ENCODE measurements around the gene EIPR1. TPM values are rescaled to one million over a fixed set of nuclear protein-coding genes. Genes with fewer than 3 reads are reported as not detected.

EIPR1 gene
- total RNA-seq (2014; rRNA removed; shearing (Covaris generic)), result 40.0 and 63.6 TPM in 2 replicates

DNA sequence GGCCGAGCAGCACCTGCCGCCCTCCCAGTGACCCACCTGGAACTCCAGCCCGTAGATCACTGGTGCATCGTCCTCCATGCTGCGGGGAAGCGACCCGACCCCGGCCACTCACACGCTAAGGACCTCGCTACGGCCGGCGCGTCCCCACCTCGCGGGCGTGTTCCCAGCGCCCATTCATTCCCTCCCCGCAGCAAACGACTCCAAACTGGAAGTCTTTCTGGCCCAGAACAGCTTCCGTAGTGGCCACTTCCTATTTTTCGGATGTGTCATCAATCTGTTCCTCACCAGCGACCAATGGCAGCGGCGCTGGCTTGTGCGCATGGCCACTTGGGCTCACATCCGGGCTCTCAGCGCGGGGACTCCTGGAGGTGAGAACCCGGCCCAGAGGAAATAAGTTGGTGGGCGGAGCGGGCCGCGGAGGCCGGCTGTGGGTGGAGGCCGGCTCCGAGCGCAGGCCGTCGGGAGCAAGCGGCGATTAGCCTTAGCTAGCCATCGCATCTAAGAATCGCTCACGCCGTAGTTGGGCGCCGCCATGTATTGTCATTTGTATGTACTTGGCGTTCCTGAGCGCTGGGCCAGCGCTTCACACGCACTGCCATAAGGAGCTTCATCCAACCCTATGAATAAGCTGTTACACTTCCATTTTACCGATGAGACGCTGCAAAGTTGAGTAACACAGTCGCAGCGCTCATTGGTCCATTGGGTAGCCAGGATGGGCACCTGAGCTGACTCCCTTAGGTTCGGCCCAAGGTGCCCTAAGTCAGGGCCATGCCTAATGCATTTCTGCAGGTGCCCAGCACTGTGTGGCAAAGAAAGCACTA is at the start of gene EIPR1:
Gene EIPR1, minus strand, starts transcription at position 207 of the 821 bp plus-strand sequence. Its CDS starts 129 bp downstream, at position 78.
- no peaks in the 10 kb centered on the region for H3K27me3 ChIP-seq (replicated peaks)
- DNase-seq (ENCODE audit: low read depth in 1 of 2, low spot score in 2 of 2), result peak; percentile 93 to 98
- peak within 1 kb of the TSS; percentile 24 for H3K27ac ChIP-seq
- no peaks in the 10 kb centered on the region for H3K9me3 ChIP-seq (replicated peaks)
- H3K4me3 ChIP-seq, result peak within 1 kb of the TSS; percentile 68
- H3K4me1 ChIP-seq (replicated peaks), result peaks cover 23% of the 10 kb centered on the region
- peaks cover 28% of the 10 kb centered on the region for H3K36me3 ChIP-seq

DNA sequence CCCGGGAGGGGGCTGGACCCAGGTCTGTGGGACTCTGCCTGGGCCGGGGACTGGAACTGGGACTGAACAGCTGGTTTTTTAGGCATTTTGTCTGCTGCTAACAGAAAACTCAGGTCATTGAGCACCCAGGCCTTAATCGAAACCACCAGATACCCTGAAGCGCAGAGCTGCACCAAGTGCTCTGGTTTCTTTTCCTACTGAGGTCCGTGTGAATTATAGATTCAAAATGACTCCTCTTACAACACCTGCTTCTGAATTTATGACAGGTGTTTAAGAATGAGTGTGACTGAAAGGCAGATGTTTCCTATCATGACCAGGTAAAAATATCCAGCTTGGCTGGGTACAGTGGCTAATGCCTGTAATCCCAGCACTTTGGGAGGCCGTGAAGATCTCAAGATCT is 49.7 kb upstream of the EIPR1 start:
- H3K4me3 ChIP-seq, result no peak overlapping the region
- H3K27me3 ChIP-seq (replicated peaks), result no peaks in the 10 kb centered on the region
- H3K9me3 ChIP-seq (replicated peaks), result no peaks in the 10 kb centered on the region
- peaks cover 83% of the 10 kb centered on the region for H3K36me3 ChIP-seq
- no peak for DNase-seq (ENCODE audit: low read depth in 1 of 2, low spot score in 2 of 2)
- H3K27ac ChIP-seq, result no peak overlapping the region
- no peaks in the 10 kb centered on the region for H3K4me1 ChIP-seq (replicated peaks)

DNA sequence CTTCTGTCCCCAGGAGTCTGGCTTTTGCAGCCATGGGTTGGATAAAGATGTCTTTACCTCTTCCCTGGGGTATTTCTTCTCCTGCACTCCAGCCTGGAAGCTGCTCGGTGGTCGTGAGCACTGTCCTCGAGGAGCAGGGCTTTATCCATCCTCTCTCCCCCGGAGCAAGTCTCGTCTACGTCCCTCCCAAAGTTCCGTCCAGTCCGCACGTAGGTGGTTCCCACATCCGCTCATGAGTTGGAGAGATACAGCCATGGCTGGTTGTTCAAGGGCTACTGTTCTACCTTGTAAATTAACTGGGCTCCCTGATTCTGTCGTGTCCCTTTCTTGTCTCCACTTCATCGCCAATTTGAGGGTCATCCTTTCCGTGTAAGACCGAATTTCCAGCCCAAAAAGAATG is 49.0 kb upstream of the EIPR1 start:
- peaks cover 77% of the 10 kb centered on the region for H3K36me3 ChIP-seq
- H3K4me3 ChIP-seq, result no peak overlapping the region
- H3K4me1 ChIP-seq (replicated peaks), result no peaks in the 10 kb centered on the region
- H3K27me3 ChIP-seq (replicated peaks), result no peaks in the 10 kb centered on the region
- H3K9me3 ChIP-seq (replicated peaks), result no peaks in the 10 kb centered on the region
- H3K27ac ChIP-seq, result no peak overlapping the region
- no peak for DNase-seq (ENCODE audit: low read depth in 1 of 2, low spot score in 2 of 2)

DNA sequence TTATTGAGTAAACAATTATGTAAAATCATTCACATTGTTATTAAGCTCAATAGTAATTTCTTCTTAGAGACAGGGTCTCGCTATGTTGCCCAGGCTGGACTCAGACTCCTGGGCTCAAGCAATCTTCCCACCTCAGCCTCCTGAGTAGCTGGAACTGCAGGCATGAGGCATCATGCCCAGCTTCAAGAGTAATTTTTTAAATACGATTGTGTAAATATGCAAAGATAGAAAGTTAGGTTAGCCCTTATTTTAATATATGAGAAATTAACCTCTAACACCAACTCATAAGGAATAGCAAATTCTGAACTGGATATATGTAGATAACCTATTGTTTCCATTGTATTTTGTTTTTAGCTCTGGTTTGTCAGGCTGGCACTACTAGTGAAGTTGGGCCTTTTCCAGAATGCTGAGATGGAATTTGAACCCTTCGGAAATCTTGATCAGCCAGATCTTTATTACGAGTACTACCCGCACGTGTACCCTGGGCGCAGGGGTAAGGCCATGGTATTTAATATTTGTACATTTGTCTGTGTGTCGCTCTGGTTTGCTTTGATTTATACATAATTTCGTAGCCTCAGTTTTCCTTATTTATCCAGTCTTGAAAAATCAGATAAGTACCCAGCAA is 46.7 kb upstream of the EIPR1 start:
- H3K27me3 ChIP-seq (replicated peaks), result no peaks in the 10 kb centered on the region
- no peaks in the 10 kb centered on the region for H3K9me3 ChIP-seq (replicated peaks)
- peaks cover 66% of the 10 kb centered on the region for H3K36me3 ChIP-seq
- H3K27ac ChIP-seq, result no peak overlapping the region
- no peak overlapping the region for H3K4me3 ChIP-seq
- DNase-seq (ENCODE audit: low read depth in 1 of 2, low spot score in 2 of 2), result no peak
- H3K4me1 ChIP-seq (replicated peaks), result no peaks in the 10 kb centered on the region

DNA sequence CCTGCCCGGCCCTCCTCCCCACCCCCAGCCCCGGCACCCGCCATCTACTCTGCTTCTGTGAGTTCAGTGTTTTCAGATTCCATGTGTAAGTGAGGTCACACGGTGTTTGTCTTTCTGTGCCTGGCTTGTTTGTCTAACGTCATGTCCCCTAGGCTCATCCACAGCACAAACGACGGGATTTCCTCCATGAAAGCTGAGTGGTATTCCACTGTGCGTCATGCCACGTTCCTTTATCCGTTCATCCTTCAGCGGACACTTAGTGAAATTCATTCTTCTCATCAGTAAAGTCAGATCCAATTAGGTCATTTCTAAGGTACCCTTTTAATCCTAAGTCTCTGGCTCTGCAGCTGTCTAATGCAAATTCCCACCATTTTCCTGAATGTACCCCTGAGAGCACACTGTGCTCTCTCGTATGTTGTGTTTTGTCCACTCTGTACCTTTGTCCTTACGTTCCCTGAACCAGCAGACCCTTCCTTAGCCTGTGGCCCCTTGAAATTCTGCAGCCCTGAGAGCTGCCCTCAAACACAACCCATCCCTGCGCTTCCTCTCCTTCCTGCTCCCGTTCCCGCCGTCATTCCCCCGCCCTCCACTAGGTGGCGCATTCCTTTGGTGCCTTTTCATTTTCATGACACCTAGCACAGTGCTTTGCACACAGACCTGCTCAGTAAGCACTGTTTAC is 46.0 kb upstream of the EIPR1 start:
- Histone ChIP-seq H3K4me1 (replicated peaks) (no peaks in the 10 kb centered on the region), H3K27me3 (replicated peaks) (no peaks in the 10 kb centered on the region), H3K9me3 (replicated peaks) (no peaks in the 10 kb centered on the region), H3K27ac (no peak overlapping the region), H3K4me3 (no peak overlapping the region), H3K36me3 (peaks cover 62% of the 10 kb centered on the region)
- peak; percentile 63 to 70 for DNase-seq (ENCODE audit: low read depth in 1 of 2, low spot score in 2 of 2)

DNA sequence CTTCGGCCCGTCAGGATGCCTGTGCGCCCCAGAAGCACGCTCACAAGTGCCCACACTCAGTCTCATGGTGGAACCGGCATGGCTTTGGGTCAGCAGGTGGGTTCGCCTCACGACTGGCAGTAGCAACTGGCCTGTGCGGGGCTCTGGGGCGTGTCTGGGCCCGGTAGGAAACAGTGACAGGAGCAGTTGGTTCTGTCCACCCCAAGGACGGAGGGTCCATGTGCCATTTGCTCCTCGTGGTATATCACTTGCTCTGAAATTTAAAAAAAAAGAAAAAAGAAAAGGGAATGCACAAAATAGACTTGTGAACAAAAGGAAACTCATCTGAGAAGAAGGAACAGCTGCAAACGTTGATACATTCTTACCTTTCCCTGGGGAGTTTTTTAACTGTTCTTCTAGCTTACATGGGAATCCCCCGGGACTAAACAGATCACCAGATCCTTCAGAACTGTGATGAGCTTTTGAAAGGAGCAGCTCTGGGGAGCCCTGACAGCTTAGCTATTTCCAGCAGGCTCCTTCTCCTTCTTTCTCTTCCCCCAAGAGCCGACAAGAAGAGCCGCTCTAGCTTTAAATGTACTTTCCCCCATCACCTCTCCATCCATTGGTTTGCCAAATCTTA is 44.7 kb upstream of the EIPR1 start:
- H3K4me3 ChIP-seq, result no peak overlapping the region
- no peaks in the 10 kb centered on the region for H3K9me3 ChIP-seq (replicated peaks)
- no peaks in the 10 kb centered on the region for H3K4me1 ChIP-seq (replicated peaks)
- peaks cover 53% of the 10 kb centered on the region for H3K36me3 ChIP-seq
- no peaks in the 10 kb centered on the region for H3K27me3 ChIP-seq (replicated peaks)
- H3K27ac ChIP-seq, result no peak overlapping the region
- no peak for DNase-seq (ENCODE audit: low read depth in 1 of 2, low spot score in 2 of 2)

DNA sequence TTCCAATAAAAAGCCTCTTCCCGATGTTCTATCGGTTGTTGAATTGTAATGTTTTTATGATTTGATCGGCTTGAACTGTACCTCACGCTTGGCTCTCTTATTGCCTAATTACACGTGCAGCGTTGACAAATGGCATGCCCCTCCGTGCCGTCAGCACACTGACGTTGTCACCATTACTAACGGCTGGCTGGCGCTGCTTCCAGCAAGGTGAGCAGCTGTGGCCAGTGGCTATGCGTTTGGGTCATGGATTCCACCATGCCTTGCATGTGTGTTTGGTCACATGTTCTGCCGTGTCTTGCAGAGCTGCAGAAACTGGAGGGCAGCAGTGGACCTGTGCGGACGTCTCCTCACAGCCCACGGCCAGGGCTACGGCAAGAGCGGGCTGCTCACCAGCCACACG is 44.0 kb upstream of the EIPR1 start:
- peaks cover 49% of the 10 kb centered on the region for H3K36me3 ChIP-seq
- no peak overlapping the region for H3K4me3 ChIP-seq
- DNase-seq (ENCODE audit: low read depth in 1 of 2, low spot score in 2 of 2), result no peak
- no peaks in the 10 kb centered on the region for H3K9me3 ChIP-seq (replicated peaks)
- no peaks in the 10 kb centered on the region for H3K4me1 ChIP-seq (replicated peaks)
- no peaks in the 10 kb centered on the region for H3K27me3 ChIP-seq (replicated peaks)
- no peak overlapping the region for H3K27ac ChIP-seq

DNA sequence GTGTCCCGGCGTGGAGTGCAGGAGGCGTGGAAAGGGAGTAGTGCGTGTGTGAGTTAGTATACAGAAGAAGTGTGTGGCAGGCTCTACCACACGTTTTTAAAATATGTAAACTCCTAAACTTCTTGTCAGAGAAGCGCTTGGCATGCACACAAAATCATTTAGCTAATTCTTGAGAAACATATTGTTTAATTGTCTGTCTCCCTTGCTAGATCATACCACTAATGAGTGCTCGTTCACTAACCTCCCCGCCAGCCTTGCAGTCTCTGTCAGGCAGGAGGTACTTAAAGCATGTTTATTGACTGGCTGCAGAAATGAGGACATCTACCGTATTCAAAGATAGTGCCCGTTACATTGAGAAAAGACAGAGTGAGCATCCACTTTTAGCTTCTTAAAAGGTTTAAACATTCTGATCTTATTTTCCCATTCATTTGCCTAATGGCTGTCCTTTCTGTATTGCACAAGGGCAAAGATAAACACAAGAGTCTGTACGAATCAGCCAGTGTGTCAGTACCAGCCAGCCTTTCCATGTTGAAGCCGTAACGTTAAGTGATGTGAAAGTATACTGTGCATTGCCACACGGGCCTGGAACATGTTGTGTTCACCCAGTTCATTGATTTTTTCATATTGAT is 43.3 kb upstream of the EIPR1 start:
- H3K36me3 ChIP-seq, result peaks cover 43% of the 10 kb centered on the region
- H3K9me3 ChIP-seq (replicated peaks), result no peaks in the 10 kb centered on the region
- no peak overlapping the region for H3K4me3 ChIP-seq
- no peaks in the 10 kb centered on the region for H3K27me3 ChIP-seq (replicated peaks)
- no peak overlapping the region for H3K27ac ChIP-seq
- DNase-seq (ENCODE audit: low read depth in 1 of 2, low spot score in 2 of 2), result no peak
- no peaks in the 10 kb centered on the region for H3K4me1 ChIP-seq (replicated peaks)

DNA sequence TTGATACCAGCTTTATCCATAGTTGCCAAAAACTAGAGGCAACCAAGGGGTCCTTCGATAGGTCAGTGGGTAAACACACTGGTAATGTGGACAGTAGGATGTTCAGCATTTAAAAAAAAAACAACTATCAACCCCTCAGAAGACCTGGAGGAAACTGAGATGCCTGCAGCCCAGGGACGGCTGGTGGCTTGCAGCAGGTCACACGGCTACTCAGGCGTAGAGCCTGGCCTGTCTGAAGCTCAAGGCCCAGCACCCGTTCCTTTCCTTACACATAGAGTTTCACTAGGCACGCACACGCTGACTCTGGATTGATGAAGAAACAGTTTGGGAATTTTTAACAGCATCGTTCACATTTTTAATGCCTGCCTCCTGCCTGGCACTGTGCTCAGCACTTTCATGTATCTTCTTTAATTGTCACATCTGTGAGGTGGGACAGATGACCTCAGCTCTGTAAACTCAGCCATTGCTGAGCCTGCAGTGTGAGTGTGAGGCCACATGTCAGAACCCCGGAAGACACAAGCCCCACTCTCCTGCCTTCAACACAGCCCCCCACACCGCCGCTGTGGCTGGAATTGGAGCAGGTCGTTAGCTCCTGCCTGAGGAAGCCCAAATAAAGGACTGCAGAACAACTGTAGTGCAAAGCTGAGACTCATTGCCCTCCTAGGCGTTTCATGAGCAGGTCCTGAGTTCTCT is 42.6 kb upstream of the EIPR1 start:
- no peak overlapping the region for H3K27ac ChIP-seq
- DNase-seq (ENCODE audit: low read depth in 1 of 2, low spot score in 2 of 2), result no peak
- peaks cover 36% of the 10 kb centered on the region for H3K36me3 ChIP-seq
- H3K4me1 ChIP-seq (replicated peaks), result no peaks in the 10 kb centered on the region
- H3K4me3 ChIP-seq, result no peak overlapping the region
- H3K27me3 ChIP-seq (replicated peaks), result no peaks in the 10 kb centered on the region
- no peaks in the 10 kb centered on the region for H3K9me3 ChIP-seq (replicated peaks)

DNA sequence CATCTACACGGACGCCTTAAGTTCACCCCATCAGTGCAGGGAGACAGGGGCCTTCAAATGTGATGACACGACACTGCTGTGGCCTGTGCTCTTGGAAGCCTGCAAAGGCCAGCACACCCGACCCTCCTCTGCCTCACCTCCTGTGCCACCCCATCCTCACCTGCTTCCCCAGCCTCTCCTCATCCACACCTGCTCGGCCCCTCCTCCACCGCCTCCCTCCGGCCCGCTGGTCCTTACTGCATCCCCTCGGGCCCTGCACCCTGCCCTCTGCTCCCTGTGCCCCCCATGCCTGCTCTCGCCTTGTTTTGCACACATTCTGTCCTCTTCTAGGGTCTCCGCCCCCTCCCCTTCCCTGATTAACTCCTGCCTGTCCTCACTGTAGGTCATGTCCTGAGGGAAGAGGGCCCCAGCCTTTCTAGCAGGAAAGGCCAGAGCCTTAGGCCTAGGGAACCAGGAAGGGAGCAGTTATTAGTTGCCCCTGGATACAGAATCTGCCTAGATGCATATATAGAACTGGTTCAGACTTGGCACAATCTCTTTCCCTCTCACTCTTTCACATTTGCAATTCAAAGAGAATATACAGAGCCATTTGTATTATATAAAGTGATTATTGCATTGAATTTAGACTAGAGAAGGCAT is 41.3 kb upstream of the EIPR1 start:
- Histone ChIP-seq H3K27ac (no peak overlapping the region), H3K36me3 (peaks cover 30% of the 10 kb centered on the region), H3K27me3 (replicated peaks) (no peaks in the 10 kb centered on the region), H3K9me3 (replicated peaks) (no peaks in the 10 kb centered on the region), H3K4me1 (replicated peaks) (no peaks in the 10 kb centered on the region), H3K4me3 (no peak overlapping the region)
- DNase-seq (ENCODE audit: low read depth in 1 of 2, low spot score in 2 of 2), result no peak

DNA sequence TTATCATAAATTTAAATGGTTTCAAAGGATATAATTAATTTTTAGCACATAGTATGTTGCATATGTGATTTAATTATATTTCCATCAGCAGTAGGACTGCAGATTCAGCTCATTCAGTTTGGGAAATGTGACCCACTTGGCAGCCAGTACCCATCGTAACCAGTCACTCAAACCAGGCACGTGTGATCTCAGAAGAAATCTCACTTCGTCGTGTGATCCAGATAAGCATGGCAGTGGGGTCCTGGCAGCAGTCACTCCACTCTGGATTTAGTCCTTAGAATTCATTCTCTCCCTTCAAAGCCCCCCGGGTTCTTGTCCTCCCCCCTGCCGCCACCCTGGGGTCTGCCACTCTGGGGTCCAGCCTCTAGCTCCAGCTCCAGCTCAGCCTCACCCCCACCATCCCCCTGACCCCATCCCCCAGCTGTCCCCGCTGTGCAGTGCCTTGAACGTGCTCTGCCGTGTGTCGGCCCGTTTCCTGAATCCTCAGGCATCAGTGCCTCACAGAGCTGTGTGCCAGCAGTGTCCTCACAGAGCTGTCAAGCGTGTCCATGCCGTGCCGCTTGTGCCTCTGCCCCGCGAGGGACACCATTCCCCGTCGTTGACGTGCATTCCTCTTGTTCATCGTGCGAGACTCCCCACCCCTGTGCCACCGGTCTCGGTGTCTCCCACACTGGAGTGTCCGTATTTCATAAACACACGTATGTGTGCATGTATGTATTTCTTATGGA is 36.7 kb upstream of the EIPR1 start:
- H3K27me3 ChIP-seq (replicated peaks), result no peaks in the 10 kb centered on the region
- peaks cover 23% of the 10 kb centered on the region for H3K36me3 ChIP-seq
- H3K4me1 ChIP-seq (replicated peaks), result no peaks in the 10 kb centered on the region
- DNase-seq (ENCODE audit: low read depth in 1 of 2, low spot score in 2 of 2), result no peak
- H3K27ac ChIP-seq, result no peak overlapping the region
- no peak overlapping the region for H3K4me3 ChIP-seq
- no peaks in the 10 kb centered on the region for H3K9me3 ChIP-seq (replicated peaks)

DNA sequence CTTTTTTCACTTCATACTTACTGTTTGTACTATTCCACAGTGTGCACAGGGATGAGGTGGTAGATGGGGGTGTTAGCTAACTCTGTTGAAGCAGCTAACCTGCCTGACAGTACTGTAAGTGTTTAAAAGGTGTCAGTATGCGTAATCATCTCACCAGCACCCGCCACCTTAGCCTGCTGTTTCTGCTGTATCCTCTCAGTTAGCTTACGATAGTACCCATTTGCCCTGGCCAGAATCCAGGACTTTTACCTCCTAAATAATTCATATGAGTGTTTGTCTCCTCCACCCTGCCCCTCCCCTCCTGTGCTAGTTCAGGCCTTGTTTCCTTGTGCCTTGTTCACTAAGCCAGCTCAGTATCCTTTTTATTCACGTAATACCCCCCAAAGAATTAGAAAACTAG is 36.1 kb upstream of the EIPR1 start:
- DNase-seq (ENCODE audit: low read depth in 1 of 2, low spot score in 2 of 2), result no peak
- Histone ChIP-seq H3K4me1 (replicated peaks) (no peaks in the 10 kb centered on the region), H3K27ac (no peak overlapping the region), H3K36me3 (peaks cover 21% of the 10 kb centered on the region), H3K4me3 (no peak overlapping the region), H3K9me3 (replicated peaks) (no peaks in the 10 kb centered on the region), H3K27me3 (replicated peaks) (no peaks in the 10 kb centered on the region)
